Measurements from ENCODE around the gene KCNRG. TPM values are rescaled to one million over a fixed set of nuclear protein-coding genes. Genes with fewer than 3 reads are reported as not detected.

Gene KCNRG
- total RNA-seq, 6 experiments from 2014 or later, result 0.17 to 1.3 (median 0.30) TPM; not detected in 1

- Mint-ChIP-seq H3K36me3 (ENCODE audit: low read depth) (peaks cover 22% of the 10 kb centered on the region), H3K27me3 (ENCODE audit: insufficient read depth) (no peaks in the 10 kb centered on the region; the same call in 1 of the 2 replicates), H3K27ac (peak overlapping the region; percentile 93; the same call in 1 of the 2 replicates), H3K4me1 (ENCODE audit: low read depth) (peaks cover 40% of the 10 kb centered on the region), H3K4me3 (peak overlapping the region; percentile 89), H3K9me3 (no peaks in the 10 kb centered on the region)
- no peak for TF ChIP-seq CTCF (IDR thresholded peaks at IDR 0.05)
- no peak for DNase-seq
Observed at GRCh38 chr13:49998714-49999624, 16.3 kb upstream of the KCNRG start.

GRCh38 chr13:50001287-50001686 is 14.0 kb upstream of the KCNRG start:
- no peak for TF ChIP-seq CTCF (IDR thresholded peaks at IDR 0.05)
- Mint-ChIP-seq H3K4me3 (no peak overlapping the region), H3K4me1 (ENCODE audit: low read depth) (peaks cover 39% of the 10 kb centered on the region), H3K9me3 (no peaks in the 10 kb centered on the region), H3K36me3 (ENCODE audit: low read depth) (peaks cover 26% of the 10 kb centered on the region), H3K27me3 (ENCODE audit: insufficient read depth) (peaks cover 1% of the 10 kb centered on the region), H3K27ac (no peak overlapping the region)
- DNase-seq, result no peak

GRCh38 chr13:50006426-50007135 is 8.7 kb upstream of the KCNRG start:
- H3K4me3 Mint-ChIP-seq, result no peak overlapping the region
- H3K9me3 Mint-ChIP-seq, result no peaks in the 10 kb centered on the region
- peaks cover 13% of the 10 kb centered on the region for H3K4me1 Mint-ChIP-seq (ENCODE audit: low read depth)
- H3K27me3 Mint-ChIP-seq (ENCODE audit: insufficient read depth), result peaks cover 1% of the 10 kb centered on the region; the same call in 1 of the 2 replicates
- TF ChIP-seq CTCF (IDR thresholded peaks at IDR 0.05), result no peak
- DNase-seq, result no peak
- peak overlapping the region; percentile 10; the same call in 1 of the 2 replicates for H3K27ac Mint-ChIP-seq
- H3K36me3 Mint-ChIP-seq (ENCODE audit: low read depth), result peaks cover 35% of the 10 kb centered on the region

- H3K36me3 Mint-ChIP-seq (ENCODE audit: low read depth), result peaks cover 47% of the 10 kb centered on the region
- DNase-seq, result no peak
- H3K27me3 Mint-ChIP-seq (ENCODE audit: insufficient read depth), result no peaks in the 10 kb centered on the region
- no peaks in the 10 kb centered on the region for H3K9me3 Mint-ChIP-seq
- peaks cover 18% of the 10 kb centered on the region for H3K4me1 Mint-ChIP-seq (ENCODE audit: low read depth)
- no peak overlapping the region for H3K27ac Mint-ChIP-seq
- H3K4me3 Mint-ChIP-seq, result no peak overlapping the region
- no peak for TF ChIP-seq CTCF (IDR thresholded peaks at IDR 0.05)
Observed at GRCh38 chr13:50011461-50011860, 3.8 kb upstream of the KCNRG start.

GRCh38 chr13:50012396-50013169 is 2.7 kb upstream of the KCNRG start:
- no peak for TF ChIP-seq CTCF (IDR thresholded peaks at IDR 0.05)
- no peak for DNase-seq
- H3K9me3 Mint-ChIP-seq, result no peaks in the 10 kb centered on the region
- peaks cover 27% of the 10 kb centered on the region for H3K4me1 Mint-ChIP-seq (ENCODE audit: low read depth)
- peaks cover 47% of the 10 kb centered on the region for H3K36me3 Mint-ChIP-seq (ENCODE audit: low read depth)
- no peak overlapping the region for H3K27ac Mint-ChIP-seq
- no peak overlapping the region for H3K4me3 Mint-ChIP-seq
- H3K27me3 Mint-ChIP-seq (ENCODE audit: insufficient read depth), result no peaks in the 10 kb centered on the region
